H1 (cell line): ENCODE measurements around the gene FOXJ2. TPM values are rescaled to one million over a fixed set of nuclear protein-coding genes. Genes with fewer than 3 reads are reported as not detected.

Source experiments
- CTCF ChIA-PET: fragments of 300-600 bp; sonication (Branson Sonifier 250); formaldehyde crosslinking; loops from one replicate; lab custom pipeline; 2021; ENCODE audit not compliant: partially characterized antibody; lab: Charles Lee
- POLR2A ChIA-PET: fragments of 300-600 bp; sonication (Branson Sonifier 250); formaldehyde crosslinking; loops from one replicate; lab custom pipeline; 2021; ENCODE audit warnings: inconsistent platforms; ENCODE audit not compliant: partially characterized antibody; lab: Charles Lee
- DNase-seq, 2 experiments: peaks; one replicate each; pipeline versions ENCODE4 v3.0.0 to v3.0.0-alpha.2; 2010 to 2022; ENCODE audit warnings: low spot score in 2 of 2, low read depth in 1 of 2, mixed read lengths in 1 of 2
- FAIRE-seq: peaks from 2 replicates; lab custom pipeline; 2011; peaks lifted over from hg19 to GRCh38; lab: Jason Lieb, UNC
- H2AFZ ChIP-seq: 2 replicates; pipeline ENCODE4 v1.8.1; 2012; ENCODE audit warnings: low read length, inconsistent platforms
- H2AK5ac ChIP-seq: 2 replicates; pipeline ENCODE4 v1.6.1; 2013; ENCODE audit warnings: low read depth, low read length
- H2BK120ac ChIP-seq: replicated peaks from 2 replicates; pipeline ENCODE3; 2013; ENCODE audit warnings: low read depth, low read length, inconsistent platforms
- H2BK12ac ChIP-seq: 2 replicates; pipeline ENCODE4 v1.6.1; 2013; ENCODE audit warnings: low read depth, low read length
- H2BK15ac ChIP-seq: 2 replicates; pipeline ENCODE4 v1.6.1; 2013; ENCODE audit warnings: low read length
- H2BK20ac ChIP-seq: 2 replicates; pipeline ENCODE4 v1.6.1; 2013; ENCODE audit warnings: low read length
- H2BK5ac ChIP-seq: 2 replicates; pipeline ENCODE4 v1.6.1; 2013; ENCODE audit warnings: low read depth, low read length
- H3K14ac ChIP-seq: 2 replicates; pipeline ENCODE4 v1.6.1; 2013; ENCODE audit warnings: inconsistent platforms; ENCODE audit not compliant: insufficient read length
- H3K18ac ChIP-seq: 2 replicates; pipeline ENCODE4 v1.6.1; 2013; ENCODE audit warnings: low read length; ENCODE audit errors: extremely low read depth
- H3K23ac ChIP-seq: 2 replicates; pipeline ENCODE4 v1.6.1; 2013; ENCODE audit warnings: inconsistent platforms; ENCODE audit not compliant: insufficient read length
- H3K23me2 ChIP-seq: 2 replicates; pipeline ENCODE4 v1.6.1; 2013; ENCODE audit warnings: low read depth, low read length
- H3K27ac ChIP-seq: 2 replicates; pipeline ENCODE4 v1.6.1; 2011; ENCODE audit warnings: low read depth, low read length, inconsistent platforms
- H3K27me3 ChIP-seq, 4 experiments: replicated peaks in 1 of 4; 1 replicate in 1 of 4; 2 replicates in 3 of 4; pipeline versions ENCODE4 v1.6.1 to v1.8.1; 2011 to 2013; ENCODE audit warnings: low read length in 3 of 4, mild to moderate bottlenecking in 3 of 4, inconsistent platforms in 2 of 4, mixed read lengths in 2 of 4, moderate library complexity in 1 of 4; ENCODE audit not compliant: control insufficient read depth in 3 of 4, insufficient read depth in 3 of 4; ENCODE audit errors: extremely low read depth in 1 of 4
- H3K36me3 ChIP-seq, 4 experiments: 2 replicates each; pipeline versions ENCODE4 v1.6.1 to v1.8.1; 2011 to 2013; ENCODE audit warnings: mild to moderate bottlenecking in 4 of 4, low read length in 3 of 4, moderate library complexity in 2 of 4, control low read depth in 1 of 4, inconsistent platforms in 1 of 4; ENCODE audit not compliant: insufficient read depth in 4 of 4, control insufficient read depth in 2 of 4
- H3K4ac ChIP-seq: replicated peaks from 2 replicates; pipeline ENCODE3; 2013; ENCODE audit warnings: low read length, low read depth, mixed read lengths, inconsistent platforms; ENCODE audit not compliant: insufficient read length
- H3K4me1 ChIP-seq, 4 experiments: replicated peaks in 1 of 4; 1 replicate in 1 of 4; 2 replicates in 3 of 4; pipeline versions ENCODE4 v1.6.1 to v1.8.1; 2011 to 2013; ENCODE audit warnings: low read length in 3 of 4, inconsistent platforms in 2 of 4, mixed read lengths in 1 of 4; ENCODE audit not compliant: insufficient read depth in 4 of 4, control insufficient read depth in 3 of 4
- H3K4me2 ChIP-seq, 2 experiments: 2 replicates each; pipeline versions ENCODE4 v1.6.1 to v1.8.1; 2011 to 2013; ENCODE audit warnings: low read depth in 2 of 2, low read length in 2 of 2, control low read depth in 1 of 2, inconsistent platforms in 1 of 2, mild to moderate bottlenecking in 1 of 2; ENCODE audit not compliant: insufficient read depth in 1 of 2
- H3K4me3 ChIP-seq, 4 experiments: fragments of 200-600, 300-600 bp in 1 of 4; sonication (generic), shearing (Covaris generic), sonication (Bioruptor Twin) in 1 of 4; 2 replicates each; pipeline versions ENCODE4 v1.5.1 to v1.8.1; 2011 to 2016; ENCODE audit warnings: low read length in 4 of 4, low read depth in 3 of 4, control low read depth in 2 of 4, inconsistent platforms in 2 of 4, mild to moderate bottlenecking in 2 of 4, mixed read lengths in 1 of 4, moderate library complexity in 1 of 4; ENCODE audit not compliant: insufficient read depth in 2 of 4; ENCODE audit errors: extremely low read depth in 1 of 4
- H3K56ac ChIP-seq: replicated peaks from 2 replicates; pipeline ENCODE3; 2013; ENCODE audit warnings: low read depth, mild to moderate bottlenecking, mixed read lengths, low read length, inconsistent platforms; ENCODE audit not compliant: insufficient read length
- H3K79me1 ChIP-seq: 2 replicates; pipeline ENCODE4 v1.6.1; 2013; ENCODE audit warnings: low read depth, low read length, control low read depth
- H3K79me2 ChIP-seq, 2 experiments: 2 replicates each; pipeline versions ENCODE4 v1.6.1 to v1.8.1; 2012 to 2013; ENCODE audit warnings: low read length in 2 of 2, mild to moderate bottlenecking in 2 of 2, inconsistent platforms in 1 of 2; ENCODE audit not compliant: insufficient read depth in 2 of 2, control insufficient read depth in 1 of 2
- H3K9ac ChIP-seq, 4 experiments: replicated peaks in 1 of 4; 1 replicate in 1 of 4; 2 replicates in 3 of 4; pipeline versions ENCODE4 v1.6.1 to v1.8.1; 2011 to 2013; ENCODE audit warnings: low read depth in 3 of 4, low read length in 3 of 4, control low read depth in 2 of 4, mild to moderate bottlenecking in 2 of 4, moderate library complexity in 2 of 4, inconsistent platforms in 1 of 4; ENCODE audit errors: extremely low read depth in 1 of 4
- H3K9me3 ChIP-seq, 2 experiments: 2 replicates each; pipeline versions ENCODE4 v1.6.1 to v1.8.1; 2012 to 2013; ENCODE audit warnings: mild to moderate bottlenecking in 2 of 2, moderate library complexity in 2 of 2, control low read depth in 1 of 2, inconsistent platforms in 1 of 2, low read depth in 1 of 2, low read length in 1 of 2, mixed read lengths in 1 of 2; ENCODE audit not compliant: insufficient read depth in 2 of 2
- H4K20me1 ChIP-seq, 2 experiments: replicated peaks in 1 of 2; 2 replicates each; pipeline versions ENCODE3 to v1.8.1; 2011 to 2013; ENCODE audit warnings: inconsistent platforms in 2 of 2, low read length in 2 of 2, mild to moderate bottlenecking in 1 of 2; ENCODE audit not compliant: insufficient read depth in 2 of 2, control insufficient read depth in 1 of 2
- H4K5ac ChIP-seq: 2 replicates; pipeline ENCODE4 v1.6.1; 2013; ENCODE audit warnings: low read length, low read depth, mixed read lengths, inconsistent platforms; ENCODE audit not compliant: insufficient read length
- H4K8ac ChIP-seq: 2 replicates; pipeline ENCODE4 v1.8.0; 2013; ENCODE audit warnings: mild to moderate bottlenecking, moderate library complexity, low read length, inconsistent platforms; ENCODE audit not compliant: insufficient read depth; ENCODE audit errors: extremely low read depth
- H4K91ac ChIP-seq: replicated peaks from 2 replicates; pipeline ENCODE3; 2013; ENCODE audit warnings: low read length, mixed read lengths, inconsistent platforms; ENCODE audit not compliant: insufficient read length
- EZH2 ChIP-seq: fragments of 200-600 bp; sonication (generic); IDR thresholded peaks from 2 replicates; pipeline ENCODE4 v1.7.1; 2012; ENCODE audit warnings: low read depth, mild to moderate bottlenecking, moderate library complexity, low read length, inconsistent platforms; ENCODE audit not compliant: severe bottlenecking
- RAD21 ChIP-seq, 2 experiments: IDR thresholded peaks in 1 of 2; conservative IDR thresholded peaks in 1 of 2; 2 replicates each; pipeline ENCODE4 v1.6.1; 2011; ENCODE audit warnings: low read depth in 2 of 2, low read length in 2 of 2, improper control_type of control experiment in 1 of 2, inconsistent platforms in 1 of 2, mild to moderate bottlenecking in 1 of 2, moderate library complexity in 1 of 2
- SUZ12 ChIP-seq: fragments of 200-600 bp; sonication (generic); IDR thresholded peaks from 2 replicates; pipeline ENCODE4 v1.6.1; 2012; ENCODE audit warnings: mild to moderate bottlenecking, inconsistent platforms, low read length, moderate library complexity, mixed read lengths
- TCF12 ChIP-seq: IDR thresholded peaks from 2 replicates; pipeline ENCODE4 v1.6.1; 2011; ENCODE audit warnings: low read depth, mild to moderate bottlenecking, low read length
- TEAD4 ChIP-seq: IDR thresholded peaks from 2 replicates; pipeline ENCODE4 v1.6.1; 2012; ENCODE audit warnings: low read depth, low read length, inconsistent platforms, mixed read lengths
- polyA plus RNA-seq, 7 experiments: library from polyadenylated mRNA; depleted of rRNA in 3 of 7; stranded (reverse) in 5 of 7; unstranded in 2 of 7; fragments of >200 nt in 5 of 7; fragments of 200-250 nt in 2 of 7; gene quantifications; 1 replicate in 5 of 7; 2 replicates in 1 of 7; 4 replicates in 1 of 7; pipeline versions ENCODE4 v1.2.1 to v1.2.3, GENCODE V29; 2011 to 2013; ENCODE audit warnings: missing spikeins in 2 of 7, mixed read lengths in 2 of 7
- total RNA-seq: library from RNA; stranded (reverse); fragmentation: NEBNext Ultra II Directional; extraction: Animal tissue kit (Norgen Biotek cat#: 25700); gene quantifications from 2 replicates; pipeline ENCODE4 v1.2.1, GENCODE V29; 2021

FOXJ2 gene
- total and polyA plus RNA-seq, 2 of the 8 experiments (the other 6 are each of a cell fraction or from before 2014, with no cell fraction given): 4.2 to 9.3 TPM

DNA sequence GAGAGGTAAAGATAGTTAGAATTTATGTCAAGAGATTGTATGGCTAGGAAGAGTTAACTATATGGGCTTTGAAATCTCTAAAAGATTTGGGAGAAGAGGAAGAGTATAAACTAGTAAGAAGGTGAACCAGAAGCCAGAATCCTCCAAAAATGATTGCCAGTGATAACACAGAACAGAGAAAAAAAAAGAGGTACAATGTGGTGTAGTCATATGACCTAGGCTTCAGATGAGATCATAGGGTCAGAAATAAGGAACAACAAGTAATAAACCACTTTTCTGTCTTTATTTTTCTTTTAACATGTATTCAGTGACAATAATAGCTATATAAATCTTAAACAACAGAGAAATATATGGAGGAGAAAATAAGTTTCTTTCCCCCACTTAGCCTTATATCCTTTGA lies 47.6 kb downstream of the FOXJ2 start:
- H3K9ac ChIP-seq: no peak overlapping the region

More for the DNA sequence above, 47.6 kb downstream of the FOXJ2 start:
- no peak overlapping the region for H3K56ac ChIP-seq
- no peak for FAIRE-seq
- H4K5ac ChIP-seq: no peak overlapping the region
- no peak overlapping the region for H2BK20ac ChIP-seq
- no peaks in the 10 kb centered on the region for H4K20me1 ChIP-seq
- TF ChIP-seq EZH2 (no peak), RAD21 (IDR thresholded peaks at IDR 0.05 in 1 of 2, conservative IDR thresholded peaks at IDR 0.05 in 1 of 2; ENCODE audit: low read depth in 2 of 2, low read length in 2 of 2) (no peak), TCF12 (no peak), SUZ12 (no peak), TEAD4 (no peak)
- TF ChIP-seq, all 59 proteins: peak for 0
- Histone ChIP-seq H2AK5ac (no peak overlapping the region), H3K4me2 (no peak overlapping the region), H2AFZ (no peak overlapping the region), H3K23me2 (no peaks in the 10 kb centered on the region; the same call in 1 of the 2 replicates), H3K79me1 (peaks cover 6% of the 10 kb centered on the region), H2BK5ac (no peak overlapping the region), H2BK12ac (no peak overlapping the region), H3K14ac (no peak overlapping the region), H4K91ac (no peak overlapping the region), H4K8ac (no peak overlapping the region), H3K79me2 (peaks cover 0 to 24% of the 10 kb centered on the region in 2 experiments; a peak in 2 of 4 replicates), H3K27me3 (no peaks in the 10 kb centered on the region), H3K27ac (no peak overlapping the region), H3K18ac (no peak overlapping the region), H3K4me1 (0 out of 7 replicates have a peak, but pooled peaks cover 0 to 3% (median 0%) of the 10 kb centered on the region in 4 experiments), H3K23ac (no peak overlapping the region), H3K9me3 (no peaks in the 10 kb centered on the region), H3K4me3 (no peak overlapping the region), H3K4ac (no peak overlapping the region), H2BK15ac (no peak overlapping the region), H2BK120ac (no peak overlapping the region), H3K36me3 (no peaks in the 10 kb centered on the region)
- DNase-seq: no peak
- ChIA-PET CTCF (interaction anchor here (0.6 to 11.1 kb wide), 2 partner anchors 37 to 362 kb away, joined by 3 to 146 read pairs; no protein-coding TSS in a partner anchor), POLR2A (no interaction called here)
